ENCODE data around the gene DNTT.

Gene DNTT

GRCh38 chr10:96310321-96310669 lies 6.1 kb downstream of the DNTT start:
- no peak for DNase-seq (ENCODE audit: low spot score)

DNA sequence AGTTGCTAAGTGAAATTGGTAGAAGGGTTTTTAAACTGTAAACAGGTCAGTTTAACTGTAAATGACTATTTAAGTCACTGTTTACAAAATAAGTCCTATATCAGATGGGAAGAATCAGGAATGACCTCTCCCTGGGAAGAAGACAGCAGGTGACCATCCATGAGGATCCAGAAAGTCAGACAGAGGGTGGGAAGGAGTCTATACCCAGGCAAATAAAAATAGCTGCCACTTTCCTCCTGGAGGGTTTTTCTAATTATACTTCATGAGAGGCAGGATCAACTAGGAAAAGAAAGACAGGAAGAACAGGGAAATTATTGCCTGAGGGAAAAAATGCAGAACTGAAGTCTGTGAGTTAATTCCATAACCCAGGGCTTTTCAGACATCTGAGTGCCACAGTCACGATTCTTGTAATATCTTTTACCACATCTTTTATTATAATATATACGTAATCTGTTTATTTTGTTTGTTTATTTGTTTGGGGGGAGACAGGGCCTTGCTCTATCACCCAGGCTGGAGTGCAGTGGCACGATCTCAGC lies 7.0 kb downstream of the DNTT start:
- no peak for DNase-seq (ENCODE audit: low spot score)

DNA sequence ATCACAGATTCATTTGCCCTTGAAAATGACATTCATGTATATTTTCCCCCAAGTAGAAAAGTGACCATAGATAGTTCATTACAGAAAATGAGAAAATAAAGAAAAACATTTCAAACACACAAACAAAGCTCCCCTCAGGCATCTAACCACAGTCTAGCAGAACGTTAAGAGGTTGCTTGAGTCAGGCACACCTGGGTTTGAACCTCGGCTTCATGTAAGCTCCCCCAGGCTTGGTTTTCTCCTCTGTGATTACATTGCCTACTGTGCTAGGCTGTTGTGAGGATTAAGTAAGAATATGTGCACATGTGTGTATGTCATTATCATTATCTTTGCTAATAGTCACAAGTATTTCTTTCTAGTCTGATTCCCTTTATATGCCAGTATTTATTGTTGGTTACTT lies 9.1 kb downstream of the DNTT start:
- no peak for DNase-seq (ENCODE audit: low spot score)

- no peak for DNase-seq (ENCODE audit: low spot score)
These were observed 13.0 kb downstream of the DNTT start for GRCh38 chr10:96317067-96317833.

DNA sequence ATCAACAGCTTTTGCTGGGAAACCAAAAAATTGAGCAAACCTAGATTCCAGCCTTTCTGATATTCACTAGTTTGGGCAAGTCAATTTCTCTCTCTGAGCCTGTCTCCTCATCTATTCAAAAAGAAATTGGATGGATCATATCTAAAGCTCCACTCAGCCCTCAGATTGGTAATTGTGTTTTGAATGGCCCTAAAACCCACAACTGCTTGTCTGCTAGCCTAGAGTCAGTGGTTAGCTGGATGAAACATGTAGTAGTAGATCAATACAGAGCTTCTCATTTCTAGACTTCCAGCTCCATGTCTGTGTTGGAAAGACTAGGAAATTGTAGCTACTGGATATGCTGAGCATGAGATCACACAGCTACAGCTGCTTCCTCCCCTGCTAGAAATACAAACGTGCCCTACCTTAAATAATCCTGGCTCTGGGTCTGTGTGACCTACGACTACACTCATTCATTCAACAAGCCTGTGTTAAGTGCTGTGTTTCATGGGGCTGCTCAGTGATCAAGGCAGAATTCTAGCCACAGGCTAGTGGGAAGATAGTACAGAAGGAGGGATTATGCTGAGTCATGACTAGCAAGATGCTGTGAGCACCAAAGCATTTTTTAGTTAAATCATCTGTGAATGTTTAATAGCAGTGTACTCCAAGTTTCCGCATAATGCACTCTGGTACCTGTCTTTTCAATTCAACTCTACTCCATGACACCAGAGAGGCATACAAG lies 15.7 kb downstream of the DNTT start:
- no peak for DNase-seq (ENCODE audit: low spot score)

GRCh38 chr10:96321822-96322221 lies 17.6 kb downstream of the DNTT start:
- no peak for DNase-seq (ENCODE audit: low spot score)

- no peak for DNase-seq (ENCODE audit: low spot score)
These were observed 18.0 kb downstream of the DNTT start for GRCh38 chr10:96322275-96322674.

DNA sequence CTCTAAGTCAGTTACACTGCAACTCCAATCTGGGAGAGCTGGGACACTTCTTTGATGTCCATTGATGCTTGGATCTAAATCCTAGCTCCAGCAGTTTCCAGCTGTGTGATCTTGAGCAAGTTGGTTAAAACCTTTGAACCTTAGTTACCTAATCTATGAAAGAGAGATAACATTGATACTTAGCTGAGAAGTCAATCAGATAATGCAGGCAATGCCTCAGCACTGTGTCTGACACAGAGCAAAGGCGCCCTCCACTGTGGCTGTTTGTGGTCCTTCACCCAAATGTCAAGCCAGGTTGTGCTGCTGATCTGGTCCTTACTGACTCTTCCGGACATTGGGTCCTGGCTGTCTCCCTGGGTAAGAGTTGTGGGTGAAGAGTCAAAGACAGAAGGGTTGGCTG lies 20.2 kb downstream of the DNTT start:
- no peak for DNase-seq (ENCODE audit: low spot score)

DNA sequence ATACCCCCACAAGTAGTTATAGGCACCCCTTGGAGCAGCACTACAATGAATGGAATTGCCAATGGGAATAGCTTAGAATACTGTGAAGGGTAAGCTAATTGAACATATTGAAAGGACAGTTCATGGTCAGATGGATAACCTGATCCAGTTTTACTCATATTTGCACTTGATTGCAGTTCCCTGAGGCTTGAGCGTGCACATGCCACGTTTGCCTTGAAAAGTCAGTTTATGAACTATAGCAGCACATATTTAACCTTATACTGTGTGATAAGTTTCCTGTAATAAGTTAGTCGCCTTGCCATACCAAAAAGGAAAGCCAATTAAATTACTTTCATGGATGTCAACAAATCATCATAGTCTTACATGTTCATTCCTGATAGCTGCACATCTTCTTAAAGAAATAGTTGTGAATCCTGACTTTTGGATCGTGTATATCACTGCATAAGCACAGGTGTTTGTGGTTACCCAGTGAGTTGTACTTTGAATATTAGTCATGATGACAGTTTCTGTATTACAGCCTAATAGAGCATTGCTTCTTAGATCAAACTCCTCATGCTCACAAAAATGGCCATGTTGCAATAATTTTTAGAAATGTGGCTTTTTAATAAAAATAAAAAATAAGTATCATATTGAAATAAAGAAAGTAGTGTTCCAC lies 21.6 kb downstream of the DNTT start:
- DNase-seq (ENCODE audit: low spot score) = no peak

DNA sequence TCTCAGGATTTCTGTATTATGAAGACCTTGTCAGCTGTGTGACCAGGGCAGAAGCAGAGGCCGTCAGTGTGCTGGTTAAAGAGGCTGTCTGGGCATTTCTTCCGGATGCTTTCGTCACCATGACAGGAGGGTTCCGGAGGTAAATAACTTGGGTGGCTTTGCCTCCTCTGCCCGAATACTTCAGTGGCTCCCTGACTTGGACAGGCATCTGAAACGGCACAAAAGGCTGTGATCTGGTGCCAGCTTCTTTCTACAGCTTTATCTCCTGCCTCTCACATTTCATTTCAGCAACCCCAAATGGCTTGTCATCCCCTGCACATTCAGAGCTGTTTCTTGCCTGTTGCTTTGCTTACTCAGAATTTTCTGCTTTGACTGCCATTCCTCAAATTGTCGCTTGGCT lies 23.2 kb downstream of the DNTT start:
- DNase-seq (ENCODE audit: low spot score) = no peak

GRCh38 chr10:96333101-96333500 lies 28.9 kb downstream of the DNTT start:
- DNase-seq (ENCODE audit: low spot score) = no peak

DNA sequence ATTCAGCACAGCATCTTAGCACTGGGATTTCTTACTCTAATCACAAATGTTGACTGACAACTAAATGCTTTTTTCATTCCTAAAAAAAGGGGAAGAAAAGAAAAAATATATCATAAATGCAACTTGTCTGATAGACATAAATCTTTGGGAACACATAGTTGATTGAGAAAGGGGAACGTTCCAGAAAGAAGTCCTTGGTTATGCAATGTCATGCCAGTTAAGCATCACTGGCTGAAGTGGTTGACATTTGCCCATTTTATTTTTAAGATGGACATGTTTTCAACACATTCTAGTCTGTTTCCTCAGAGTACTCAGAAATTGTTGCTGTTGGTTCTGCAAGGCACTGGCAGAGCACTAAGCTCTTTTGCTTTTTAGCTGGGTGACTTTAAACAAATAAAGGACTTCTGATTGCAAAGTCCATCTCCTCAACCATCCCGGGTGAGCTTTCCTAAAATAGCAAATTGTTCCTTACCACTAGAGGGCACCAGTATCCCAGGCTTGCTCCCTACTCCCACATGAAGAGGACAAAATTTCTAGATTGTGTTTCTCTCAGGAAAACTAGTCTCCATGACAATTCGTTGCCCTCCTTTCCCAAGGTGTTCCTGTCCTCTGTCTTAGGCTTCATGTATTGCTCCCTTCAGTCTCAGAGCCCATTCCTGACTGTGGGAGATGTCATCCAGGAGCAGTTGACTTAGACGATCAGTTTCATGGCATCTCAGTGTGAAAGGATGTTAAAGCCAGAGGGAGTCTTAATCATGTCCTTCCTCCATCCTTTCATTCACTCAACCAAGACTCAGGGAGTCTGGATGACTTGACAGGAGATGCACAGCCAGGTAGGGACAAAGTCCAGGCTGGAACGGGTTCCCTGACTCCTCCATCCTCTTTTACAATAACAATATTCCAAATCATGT lies 30.6 kb downstream of the DNTT start:
- DNase-seq (ENCODE audit: low spot score) = peak; percentile 44

- no peak for DNase-seq (ENCODE audit: low spot score)
These were observed 32.9 kb downstream of the DNTT start for GRCh38 chr10:96337106-96337505.

DNA sequence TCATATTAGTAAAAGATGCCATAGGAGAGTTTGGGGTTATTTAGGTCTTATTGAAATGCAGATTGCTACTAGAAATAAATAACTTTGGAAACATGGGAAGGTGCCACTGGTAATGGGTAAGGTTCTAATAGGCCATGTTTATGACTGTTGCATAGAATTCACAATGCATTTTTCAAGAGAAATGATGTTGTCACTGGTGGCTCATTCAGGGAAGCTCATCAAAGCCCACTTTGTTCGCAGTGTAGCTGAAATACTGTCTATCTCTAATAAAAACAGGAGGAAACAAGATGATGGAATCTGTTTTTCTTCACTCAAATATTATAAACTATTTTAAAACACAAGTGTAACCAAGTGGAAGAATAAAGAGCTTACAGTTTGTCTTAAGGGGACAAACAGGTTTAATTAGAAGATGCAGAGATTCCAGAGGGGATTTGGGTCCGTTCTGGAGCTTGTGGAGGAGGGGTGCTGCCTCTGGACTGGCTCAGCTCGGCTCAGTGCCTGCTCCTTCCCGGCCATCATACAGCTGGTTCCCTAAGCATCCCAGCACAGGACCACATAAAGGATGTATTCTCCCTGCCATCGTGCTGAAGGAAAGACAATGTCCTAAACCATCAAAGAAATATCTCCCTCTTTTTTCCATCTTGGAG lies 34.2 kb downstream of the DNTT start:
- DNase-seq (ENCODE audit: low spot score) = no peak

DNA sequence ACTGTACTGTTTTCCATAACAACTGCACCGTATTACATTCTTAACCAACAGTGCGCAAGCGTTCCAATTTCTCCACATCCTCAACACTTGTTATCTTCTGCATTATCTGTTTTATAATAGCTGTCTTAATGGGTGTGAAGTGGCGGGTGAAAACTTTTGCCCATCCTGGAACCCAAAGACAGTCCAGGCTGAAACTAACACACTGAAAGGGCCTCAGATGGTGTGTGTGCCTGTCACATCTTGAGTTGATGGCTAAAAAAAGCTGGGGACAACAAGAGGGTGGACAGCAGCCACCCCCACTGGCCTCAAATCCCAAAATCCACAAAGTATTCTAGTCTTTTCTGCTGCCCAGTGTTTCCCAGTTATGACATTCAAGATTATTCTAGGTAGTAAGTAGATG lies 35.1 kb downstream of the DNTT start:
- DNase-seq (ENCODE audit: low spot score) = no peak

DNA sequence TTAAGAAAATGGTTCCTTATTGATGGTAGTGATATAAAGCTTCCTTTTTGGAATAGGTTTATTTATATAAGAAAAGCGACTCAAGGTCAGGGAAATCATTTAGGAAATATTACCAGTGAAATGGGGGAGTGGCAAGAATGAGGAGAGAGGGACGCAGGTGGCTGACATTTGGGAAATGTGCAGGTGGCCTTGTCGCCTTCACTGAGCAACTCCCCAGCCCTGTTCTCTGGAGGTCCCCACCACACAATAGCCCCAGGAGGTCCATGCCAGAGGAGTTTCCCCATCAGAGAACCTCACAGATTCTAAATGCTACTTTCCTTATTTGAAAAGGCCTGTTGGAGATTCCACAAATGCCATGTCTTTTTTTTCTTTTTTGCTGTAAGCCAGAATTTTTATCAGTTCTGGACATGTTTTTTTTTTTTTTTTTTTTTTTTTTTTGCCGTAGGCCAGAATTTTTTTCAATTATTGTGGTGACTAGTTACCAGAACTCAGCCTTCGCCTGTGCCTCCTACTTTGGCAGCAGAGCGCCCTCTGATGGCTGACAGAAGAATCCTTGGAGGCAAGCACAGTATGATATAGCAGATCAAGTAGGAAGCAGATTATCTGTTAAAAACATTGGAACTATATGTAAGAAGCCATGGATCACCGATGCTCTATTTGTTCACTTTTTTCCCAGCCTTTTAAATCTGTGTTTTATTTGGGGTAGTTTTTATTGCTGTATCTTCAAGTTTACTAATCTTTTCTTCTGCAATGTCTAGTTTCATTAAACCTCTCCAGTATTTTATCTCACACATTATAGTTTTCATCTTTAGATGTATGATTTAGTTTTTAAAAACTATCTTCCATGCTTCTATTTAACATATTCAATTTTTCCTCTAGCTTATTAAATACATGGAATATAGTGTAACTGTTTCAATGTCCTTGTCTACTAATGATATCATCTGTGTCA lies 36.0 kb downstream of the DNTT start:
- DNase-seq (ENCODE audit: low spot score) = peak; percentile 24

DNA sequence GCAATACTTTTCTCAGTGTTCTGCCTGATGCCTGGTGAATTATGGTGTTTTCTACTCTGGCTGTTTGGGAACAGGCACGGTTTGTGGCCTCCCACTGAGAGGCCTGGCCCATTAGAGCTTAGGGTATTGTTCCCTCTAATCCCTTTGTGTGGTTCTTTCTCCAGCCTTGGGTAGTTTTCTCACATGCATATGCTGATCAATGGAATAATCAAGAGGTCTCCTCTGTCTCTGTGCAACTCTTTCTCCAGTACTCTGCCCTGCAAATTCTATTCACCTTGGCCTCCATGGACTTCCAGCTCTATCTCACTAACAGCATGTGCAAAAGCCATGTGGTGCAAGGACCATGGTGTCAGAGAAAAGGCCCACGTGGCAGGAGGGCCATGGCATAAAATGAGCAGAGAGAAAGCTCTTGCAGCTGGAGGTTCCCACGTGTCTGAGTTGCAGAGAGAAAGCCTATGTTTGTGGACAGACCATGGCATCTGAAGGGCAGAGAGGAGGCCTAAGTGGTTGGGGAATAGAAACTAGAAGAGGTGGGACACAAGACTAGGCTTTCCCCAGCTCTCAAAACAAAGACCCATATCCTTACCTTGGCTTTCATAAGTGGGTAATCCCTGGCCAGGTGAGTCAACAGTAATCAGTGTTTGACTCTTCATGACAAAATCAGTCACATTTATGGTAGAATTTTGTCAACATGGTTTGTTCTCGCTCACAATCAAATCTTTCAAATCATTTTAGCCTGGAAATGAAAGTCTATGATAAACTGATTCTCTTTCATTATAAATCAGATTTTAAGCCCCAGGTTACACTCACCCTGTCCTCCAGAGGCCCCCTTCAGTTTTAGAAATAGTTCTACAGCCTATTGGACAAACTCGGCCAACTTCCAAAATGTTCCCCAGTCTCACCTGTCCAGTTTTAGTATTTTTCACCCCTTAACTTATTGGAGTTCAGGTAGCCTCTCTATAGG lies 37.3 kb downstream of the DNTT start:
- no peak for DNase-seq (ENCODE audit: low spot score)

- DNase-seq (ENCODE audit: low spot score) = no peak
These were observed 38.2 kb downstream of the DNTT start for GRCh38 chr10:96342402-96342801.

DNA sequence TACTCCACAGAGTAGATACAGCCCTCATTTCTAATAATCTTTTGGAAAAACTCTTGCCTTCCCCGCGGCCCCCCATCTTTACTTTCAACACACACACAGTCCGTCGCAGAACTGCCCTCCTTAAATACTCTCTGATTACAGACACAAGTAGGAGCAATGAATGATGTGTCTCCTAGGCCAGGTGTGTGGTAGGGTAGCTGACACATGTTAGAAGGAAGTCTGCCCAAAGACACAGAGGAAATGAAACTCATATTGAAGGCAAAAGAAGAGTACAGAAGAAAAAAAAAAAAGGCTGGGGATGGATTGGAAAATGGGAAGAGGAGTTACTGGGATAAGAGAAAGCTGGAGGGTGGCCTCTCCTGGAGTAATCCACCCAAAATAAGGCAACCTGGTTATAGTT lies 39.9 kb downstream of the DNTT start:
- DNase-seq (ENCODE audit: low spot score) = no peak

Data from HuH-7.5 (cell line).